RWPE1 (cell line): ENCODE results near the gene KCTD16.
A peak's percentile ranks its signal among the peaks of the same experiment; 100 is the strongest.

ENCODE experiments used
- CTCF ChIA-PET: fragments of 350-600 bp; sonication (Branson Sonifier 250); formaldehyde crosslinking; extraction: SDS; loops from one replicate; lab custom pipeline; 2021; lab: Yijun Ruan, JAX
- POLR2A ChIA-PET: fragments of 400-600 bp; formaldehyde crosslinking; extraction: SDS; loops from one replicate; lab custom pipeline; 2020; ENCODE audit warnings: antibody characterized with exemption; ENCODE audit not compliant: low non-redundant PET; lab: Yijun Ruan, JAX
- DNase-seq: peaks from one replicate; pipeline ENCODE4 v3.0.0; 2012; ENCODE audit warnings: low spot score
- H3K27ac ChIP-seq: fragments of 450-650 bp; 2 replicates; pipeline ENCODE4 v1.5.1; 2017
- CTCF ChIP-seq: fragments of 450-650 bp; conservative IDR thresholded peaks from 2 replicates; pipeline ENCODE4 v1.5.1; 2017; ENCODE audit warnings: low read depth, mild to moderate bottlenecking

The KCTD16 gene

DNA sequence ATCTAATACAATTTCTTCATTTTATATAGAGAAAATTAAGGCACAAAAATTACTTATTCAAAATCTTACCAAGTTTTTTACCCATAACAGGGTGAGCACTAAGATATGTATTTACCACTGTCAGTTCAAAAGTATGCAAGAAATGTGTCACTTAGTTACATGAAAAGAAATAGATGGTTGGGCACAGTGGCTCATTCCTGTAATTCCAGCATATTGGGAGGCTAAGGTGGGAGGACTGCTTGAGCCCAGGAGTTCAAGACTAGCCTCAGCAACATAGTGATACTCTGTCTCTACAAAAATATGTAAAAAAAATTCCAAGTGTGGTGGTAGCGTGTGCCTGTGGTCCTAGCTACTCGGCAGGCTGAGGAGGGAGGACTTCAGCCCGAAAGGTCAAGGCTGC lies 19.6 kb upstream of the KCTD16 start:
- CTCF ChIA-PET, result no interaction called here
- POLR2A ChIA-PET, result no interaction called here
- DNase-seq, result no peak
- no peak overlapping the region for H3K27ac ChIP-seq
- no peak for TF ChIP-seq CTCF

- ChIA-PET CTCF (no interaction called here), POLR2A (no interaction called here)
- H3K27ac ChIP-seq, result no peak overlapping the region
- no peak for DNase-seq
- TF ChIP-seq CTCF, result no peak
Measured at GRCh38 chr5:144156767-144157171, 13.9 kb upstream of the KCTD16 start.

GRCh38 chr5:144162686-144163085 lies 8.0 kb upstream of the KCTD16 start:
- POLR2A ChIA-PET, result no interaction called here

DNA sequence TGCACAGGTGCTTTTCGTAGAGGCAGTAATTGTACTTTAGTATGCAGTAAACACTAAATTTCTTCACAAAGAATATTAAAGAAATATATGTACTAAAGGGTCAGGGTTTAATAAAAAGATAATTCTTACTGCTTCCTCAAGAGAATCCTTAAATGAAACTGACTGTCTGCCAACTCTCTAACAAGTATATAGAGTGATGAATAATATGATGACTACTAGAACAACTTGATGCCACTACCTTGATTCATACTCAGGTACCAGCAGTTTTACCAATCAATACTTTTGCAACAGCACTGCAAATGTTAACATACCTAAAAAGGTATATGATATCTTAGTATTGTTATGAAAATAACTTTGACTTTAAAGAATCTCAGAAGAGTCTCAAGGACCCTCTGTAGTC lies 4.0 kb upstream of the KCTD16 start:
- POLR2A ChIA-PET, result no interaction called here
- H3K27ac ChIP-seq, result no peak overlapping the region
- CTCF ChIA-PET, result no interaction called here
- DNase-seq, result no peak
- no peak for TF ChIP-seq CTCF

More at GRCh38 chr5:144162686-144163085, 8.0 kb upstream of the KCTD16 start:
- H3K27ac ChIP-seq, result no peak overlapping the region
- TF ChIP-seq CTCF, result no peak
- no peak for DNase-seq
- CTCF ChIA-PET, result no interaction called here

DNA sequence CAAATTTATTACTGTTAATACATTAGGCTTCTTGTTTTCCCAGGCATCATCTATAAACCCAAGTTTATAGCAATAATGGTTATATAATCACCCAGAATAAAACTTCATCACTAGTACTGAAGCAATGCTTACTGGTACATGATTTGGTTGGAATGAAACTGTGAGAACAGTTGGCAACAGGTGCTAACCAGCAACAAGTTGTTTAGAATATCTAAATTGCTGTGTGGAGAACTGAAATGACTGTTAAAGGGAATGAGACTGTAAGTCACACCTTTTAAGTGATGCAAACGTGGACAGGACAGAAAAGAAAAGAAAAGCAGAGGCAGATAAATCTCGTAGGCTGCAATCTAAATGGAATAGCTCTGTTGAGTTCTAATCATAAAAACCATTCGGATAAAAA lies 2.7 kb upstream of the KCTD16 start:
- DNase-seq, result no peak
- CTCF ChIA-PET, result no interaction called here
- no peak for TF ChIP-seq CTCF
- POLR2A ChIA-PET, result no interaction called here
- H3K27ac ChIP-seq, result no peak overlapping the region

DNA sequence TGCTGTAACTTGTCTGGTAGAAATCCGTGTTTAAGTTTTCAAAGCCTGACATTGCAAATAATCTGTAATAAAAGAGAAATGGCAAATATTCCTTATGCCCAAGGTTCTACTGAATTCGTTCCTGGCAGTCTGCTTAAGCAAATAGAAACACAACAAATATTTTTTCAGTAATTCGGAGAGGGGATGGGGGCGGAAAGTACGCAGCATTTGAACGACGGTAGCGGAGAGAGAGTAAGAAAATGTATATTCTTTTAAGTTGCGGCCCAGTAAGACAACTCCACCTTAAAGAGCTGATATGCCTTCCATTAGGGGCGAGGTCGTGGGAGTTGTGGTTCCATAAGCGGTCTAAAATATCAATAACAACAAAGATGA lies 783 bp upstream of the KCTD16 start:
- H3K27ac ChIP-seq, result peak overlapping the region; percentile 75
- DNase-seq, result no peak
- TF ChIP-seq CTCF, result no peak
- ChIA-PET POLR2A (no interaction called here), CTCF (interaction anchor here (0.6 to 0.7 kb wide), 2 partner anchors 12 to 1785 kb away, joined by 3 to 4 read pairs; no protein-coding TSS in a partner anchor)

DNA sequence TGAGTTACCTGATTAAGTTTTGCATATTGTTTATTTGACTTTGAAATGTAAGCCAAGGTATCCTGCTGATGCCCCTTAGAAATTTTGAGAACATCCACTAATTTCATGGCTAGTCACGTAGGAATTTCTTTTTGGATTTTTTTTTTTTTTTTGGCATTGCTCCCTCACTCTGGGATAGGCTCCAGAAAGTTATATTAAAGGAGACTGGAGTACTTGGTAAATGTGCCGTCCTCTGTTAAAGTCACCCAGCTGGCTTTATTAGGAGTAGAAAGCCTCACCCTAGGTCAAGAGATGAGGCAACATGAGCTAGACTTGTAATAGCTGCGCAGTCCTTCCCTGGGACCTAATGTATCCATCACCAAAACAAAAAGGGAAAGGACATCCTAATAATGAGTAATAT lies 3.1 kb downstream of the KCTD16 start:
- H3K27ac ChIP-seq, result no peak overlapping the region
- TF ChIP-seq CTCF, result no peak
- CTCF ChIA-PET, result interaction anchor here (0.6 kb wide), 1 partner anchor 281 kb away, joined by 3 read pairs; no protein-coding TSS in a partner anchor
- no peak for DNase-seq
- POLR2A ChIA-PET, result no interaction called here
